H1 (cell line): Measurements from ENCODE around the gene MUC4. TPM values are rescaled to one million over a fixed set of nuclear protein-coding genes. Genes with fewer than 3 reads are reported as not detected.

Experiments used
- CTCF ChIA-PET: fragments of 300-600 bp; sonication (Branson Sonifier 250); formaldehyde crosslinking; loops from one replicate; lab custom pipeline; 2021; ENCODE audit not compliant: partially characterized antibody; lab: Charles Lee
- POLR2A ChIA-PET: fragments of 300-600 bp; sonication (Branson Sonifier 250); formaldehyde crosslinking; loops from one replicate; lab custom pipeline; 2021; ENCODE audit warnings: inconsistent platforms; ENCODE audit not compliant: partially characterized antibody; lab: Charles Lee
- DNase-seq, 2 experiments: peaks; one replicate each; pipeline versions ENCODE4 v3.0.0 to v3.0.0-alpha.2; 2010 to 2022; ENCODE audit warnings: low spot score in 2 of 2, low read depth in 1 of 2, mixed read lengths in 1 of 2
- FAIRE-seq: peaks from 2 replicates; lab custom pipeline; 2011; peaks lifted over from hg19 to GRCh38; lab: Jason Lieb, UNC
- H2AFZ ChIP-seq: 2 replicates; pipeline ENCODE4 v1.8.1; 2012; ENCODE audit warnings: low read length, inconsistent platforms
- H2AK5ac ChIP-seq: 2 replicates; pipeline ENCODE4 v1.6.1; 2013; ENCODE audit warnings: low read depth, low read length
- H2BK120ac ChIP-seq: replicated peaks from 2 replicates; pipeline ENCODE3; 2013; ENCODE audit warnings: low read depth, low read length, inconsistent platforms
- H2BK12ac ChIP-seq: 2 replicates; pipeline ENCODE4 v1.6.1; 2013; ENCODE audit warnings: low read depth, low read length
- H2BK15ac ChIP-seq: 2 replicates; pipeline ENCODE4 v1.6.1; 2013; ENCODE audit warnings: low read length
- H2BK20ac ChIP-seq: 2 replicates; pipeline ENCODE4 v1.6.1; 2013; ENCODE audit warnings: low read length
- H2BK5ac ChIP-seq: 2 replicates; pipeline ENCODE4 v1.6.1; 2013; ENCODE audit warnings: low read depth, low read length
- H3K14ac ChIP-seq: 2 replicates; pipeline ENCODE4 v1.6.1; 2013; ENCODE audit warnings: inconsistent platforms; ENCODE audit not compliant: insufficient read length
- H3K18ac ChIP-seq: 2 replicates; pipeline ENCODE4 v1.6.1; 2013; ENCODE audit warnings: low read length; ENCODE audit errors: extremely low read depth
- H3K23ac ChIP-seq: 2 replicates; pipeline ENCODE4 v1.6.1; 2013; ENCODE audit warnings: inconsistent platforms; ENCODE audit not compliant: insufficient read length
- H3K23me2 ChIP-seq: 2 replicates; pipeline ENCODE4 v1.6.1; 2013; ENCODE audit warnings: low read depth, low read length
- H3K27ac ChIP-seq: 2 replicates; pipeline ENCODE4 v1.6.1; 2011; ENCODE audit warnings: low read depth, low read length, inconsistent platforms
- H3K27me3 ChIP-seq, 4 experiments: replicated peaks in 1 of 4; 1 replicate in 1 of 4; 2 replicates in 3 of 4; pipeline versions ENCODE4 v1.6.1 to v1.8.1; 2011 to 2013; ENCODE audit warnings: low read length in 3 of 4, mild to moderate bottlenecking in 3 of 4, inconsistent platforms in 2 of 4, mixed read lengths in 2 of 4, moderate library complexity in 1 of 4; ENCODE audit not compliant: control insufficient read depth in 3 of 4, insufficient read depth in 3 of 4; ENCODE audit errors: extremely low read depth in 1 of 4
- H3K36me3 ChIP-seq, 4 experiments: 2 replicates each; pipeline versions ENCODE4 v1.6.1 to v1.8.1; 2011 to 2013; ENCODE audit warnings: mild to moderate bottlenecking in 4 of 4, low read length in 3 of 4, moderate library complexity in 2 of 4, control low read depth in 1 of 4, inconsistent platforms in 1 of 4; ENCODE audit not compliant: insufficient read depth in 4 of 4, control insufficient read depth in 2 of 4
- H3K4ac ChIP-seq: replicated peaks from 2 replicates; pipeline ENCODE3; 2013; ENCODE audit warnings: low read length, low read depth, mixed read lengths, inconsistent platforms; ENCODE audit not compliant: insufficient read length
- H3K4me1 ChIP-seq, 4 experiments: replicated peaks in 1 of 4; 1 replicate in 1 of 4; 2 replicates in 3 of 4; pipeline versions ENCODE4 v1.6.1 to v1.8.1; 2011 to 2013; ENCODE audit warnings: low read length in 3 of 4, inconsistent platforms in 2 of 4, mixed read lengths in 1 of 4; ENCODE audit not compliant: insufficient read depth in 4 of 4, control insufficient read depth in 3 of 4
- H3K4me2 ChIP-seq, 2 experiments: 2 replicates each; pipeline versions ENCODE4 v1.6.1 to v1.8.1; 2011 to 2013; ENCODE audit warnings: low read depth in 2 of 2, low read length in 2 of 2, control low read depth in 1 of 2, inconsistent platforms in 1 of 2, mild to moderate bottlenecking in 1 of 2; ENCODE audit not compliant: insufficient read depth in 1 of 2
- H3K4me3 ChIP-seq, 4 experiments: fragments of 200-600, 300-600 bp in 1 of 4; sonication (generic), shearing (Covaris generic), sonication (Bioruptor Twin) in 1 of 4; 2 replicates each; pipeline versions ENCODE4 v1.5.1 to v1.8.1; 2011 to 2016; ENCODE audit warnings: low read length in 4 of 4, low read depth in 3 of 4, control low read depth in 2 of 4, inconsistent platforms in 2 of 4, mild to moderate bottlenecking in 2 of 4, mixed read lengths in 1 of 4, moderate library complexity in 1 of 4; ENCODE audit not compliant: insufficient read depth in 2 of 4; ENCODE audit errors: extremely low read depth in 1 of 4
- H3K56ac ChIP-seq: replicated peaks from 2 replicates; pipeline ENCODE3; 2013; ENCODE audit warnings: low read depth, mild to moderate bottlenecking, mixed read lengths, low read length, inconsistent platforms; ENCODE audit not compliant: insufficient read length
- H3K79me1 ChIP-seq: 2 replicates; pipeline ENCODE4 v1.6.1; 2013; ENCODE audit warnings: low read depth, low read length, control low read depth
- H3K79me2 ChIP-seq, 2 experiments: 2 replicates each; pipeline versions ENCODE4 v1.6.1 to v1.8.1; 2012 to 2013; ENCODE audit warnings: low read length in 2 of 2, mild to moderate bottlenecking in 2 of 2, inconsistent platforms in 1 of 2; ENCODE audit not compliant: insufficient read depth in 2 of 2, control insufficient read depth in 1 of 2
- H3K9ac ChIP-seq, 4 experiments: replicated peaks in 1 of 4; 1 replicate in 1 of 4; 2 replicates in 3 of 4; pipeline versions ENCODE4 v1.6.1 to v1.8.1; 2011 to 2013; ENCODE audit warnings: low read depth in 3 of 4, low read length in 3 of 4, control low read depth in 2 of 4, mild to moderate bottlenecking in 2 of 4, moderate library complexity in 2 of 4, inconsistent platforms in 1 of 4; ENCODE audit errors: extremely low read depth in 1 of 4
- H3K9me3 ChIP-seq, 2 experiments: 2 replicates each; pipeline versions ENCODE4 v1.6.1 to v1.8.1; 2012 to 2013; ENCODE audit warnings: mild to moderate bottlenecking in 2 of 2, moderate library complexity in 2 of 2, control low read depth in 1 of 2, inconsistent platforms in 1 of 2, low read depth in 1 of 2, low read length in 1 of 2, mixed read lengths in 1 of 2; ENCODE audit not compliant: insufficient read depth in 2 of 2
- H4K20me1 ChIP-seq, 2 experiments: replicated peaks in 1 of 2; 2 replicates each; pipeline versions ENCODE3 to v1.8.1; 2011 to 2013; ENCODE audit warnings: inconsistent platforms in 2 of 2, low read length in 2 of 2, mild to moderate bottlenecking in 1 of 2; ENCODE audit not compliant: insufficient read depth in 2 of 2, control insufficient read depth in 1 of 2
- H4K5ac ChIP-seq: 2 replicates; pipeline ENCODE4 v1.6.1; 2013; ENCODE audit warnings: low read length, low read depth, mixed read lengths, inconsistent platforms; ENCODE audit not compliant: insufficient read length
- H4K8ac ChIP-seq: 2 replicates; pipeline ENCODE4 v1.8.0; 2013; ENCODE audit warnings: mild to moderate bottlenecking, moderate library complexity, low read length, inconsistent platforms; ENCODE audit not compliant: insufficient read depth; ENCODE audit errors: extremely low read depth
- H4K91ac ChIP-seq: replicated peaks from 2 replicates; pipeline ENCODE3; 2013; ENCODE audit warnings: low read length, mixed read lengths, inconsistent platforms; ENCODE audit not compliant: insufficient read length
- BRCA1 ChIP-seq: IDR thresholded peaks from 2 replicates; pipeline ENCODE4 v1.6.1; 2012; ENCODE audit warnings: low read depth, low read length, improper control_type of control experiment
- MAX ChIP-seq: IDR thresholded peaks from 2 replicates; pipeline ENCODE4 v1.6.1; 2012; ENCODE audit warnings: inconsistent platforms
- SUZ12 ChIP-seq: fragments of 200-600 bp; sonication (generic); IDR thresholded peaks from 2 replicates; pipeline ENCODE4 v1.6.1; 2012; ENCODE audit warnings: mild to moderate bottlenecking, inconsistent platforms, low read length, moderate library complexity, mixed read lengths
- WGBS, 2 experiments: shearing (Covaris generic) in 1 of 2; methylation state at CpG; one replicate each; pipeline versions ENCODE4 v1.1.6 to v1.1.7; 2013 to 2015; ENCODE audit warnings: low lambda C conversion rate in 2 of 2, mixed read lengths in 2 of 2, inconsistent platforms in 1 of 2, low coverage in 1 of 2, missing lambda C conversion rate in 1 of 2; ENCODE audit not compliant: insufficient replicate concordance in 2 of 2, insufficient coverage in 1 of 2, insufficient read length in 1 of 2; ENCODE audit errors: extremely low coverage in 1 of 2, missing lambda C conversion rate in 1 of 2; 5-methylcytosine and 5-hydroxymethylcytosine counted together
- polyA plus RNA-seq, 7 experiments: library from polyadenylated mRNA; depleted of rRNA in 3 of 7; stranded (reverse) in 5 of 7; unstranded in 2 of 7; fragments of >200 nt in 5 of 7; fragments of 200-250 nt in 2 of 7; gene quantifications; 1 replicate in 5 of 7; 2 replicates in 1 of 7; 4 replicates in 1 of 7; pipeline versions ENCODE4 v1.2.1 to v1.2.3, GENCODE V29; 2011 to 2013; ENCODE audit warnings: missing spikeins in 2 of 7, mixed read lengths in 2 of 7
- total RNA-seq: library from RNA; stranded (reverse); fragmentation: NEBNext Ultra II Directional; extraction: Animal tissue kit (Norgen Biotek cat#: 25700); gene quantifications from 2 replicates; pipeline ENCODE4 v1.2.1, GENCODE V29; 2021

Gene MUC4
- total and polyA plus RNA-seq, 2 of the 8 experiments (the other 6 are each of a cell fraction or from before 2014, with no cell fraction given), result 0.89 to 2.0 TPM

DNA sequence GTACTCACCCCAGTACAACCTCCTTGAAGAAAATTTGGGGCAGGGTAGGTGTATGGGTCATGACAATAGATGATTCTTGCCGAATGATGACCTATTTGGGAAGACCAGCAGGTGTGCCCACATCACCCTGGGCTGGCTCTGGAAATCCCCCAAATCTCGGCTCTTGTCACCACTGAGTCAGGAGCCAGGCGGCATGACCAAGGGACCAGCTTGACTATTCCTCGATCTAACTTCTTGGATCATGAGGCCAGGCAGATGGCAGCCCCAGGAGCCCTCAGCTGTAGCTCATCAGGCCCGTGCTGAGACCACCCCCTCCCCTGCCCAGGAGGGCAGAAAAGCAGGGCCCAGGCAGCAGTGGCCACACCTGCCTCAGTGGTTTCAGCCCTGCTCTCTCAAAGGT, 9.2 kb upstream of the MUC4 start:
- Histone ChIP-seq H3K9me3 (no peaks in the 10 kb centered on the region), H2AFZ (no peak overlapping the region), H3K4me1 (no peaks in the 10 kb centered on the region; a peak in 1 of 7 replicates), H3K36me3 (no peaks in the 10 kb centered on the region), H3K4me3 (no peak overlapping the region), H3K27ac (no peak overlapping the region), H3K9ac (no peak overlapping the region), H2BK120ac (no peak overlapping the region), H2BK20ac (0 out of 2 replicates have a peak overlapping the region, but pooled peaks have one; percentile 32), H2BK5ac (no peak overlapping the region), H4K5ac (no peak overlapping the region), H3K14ac (no peak overlapping the region), H4K20me1 (no peaks in the 10 kb centered on the region), H3K4me2 (no peak overlapping the region), H2AK5ac (no peak overlapping the region), H3K4ac (no peak overlapping the region), H3K23me2 (no peaks in the 10 kb centered on the region), H3K18ac (no peak overlapping the region), H3K27me3 (no peaks in the 10 kb centered on the region), H2BK12ac (peak overlapping the region; percentile 50; the same call in 1 of the 2 replicates), H3K56ac (no peak overlapping the region), H3K23ac (no peak overlapping the region), H2BK15ac (peak overlapping the region; percentile 61; the same call in 1 of the 2 replicates), H4K8ac (no peak overlapping the region), H3K79me2 (no peaks in the 10 kb centered on the region), H3K79me1 (no peaks in the 10 kb centered on the region), H4K91ac (no peak overlapping the region)
- ChIA-PET POLR2A (interaction anchor here (1.5 kb wide), 1 partner anchor 11 kb away, joined by 5 read pairs; no protein-coding TSS in a partner anchor), CTCF (interaction anchor here (1.1 to 2.8 kb wide), 3 partner anchors 10 to 50 kb away, joined by 3 to 18 read pairs (median 4); no protein-coding TSS in a partner anchor)
- WGBS, 2 experiments, result 89% methylated on average over 5 of the region's 5 CpGs; no CpG with 5 or more reads in 1 of the 2 experiments
- DNase-seq (no peak), FAIRE-seq (no peak)
- TF ChIP-seq MAX, result no peak
- TF ChIP-seq SUZ12, result no peak
- TF ChIP-seq BRCA1, result no peak
